GM18517 (cell line): ENCODE data around the gene ZSCAN29.
A peak's percentile ranks its signal among the peaks of the same experiment; 100 is the strongest.

Experiments used
- ATAC-seq: cut with Tn5 transposase; IDR thresholded peaks from one replicate; pipeline ENCODE4 v1.9.1; 2021; ENCODE audit warnings: mild to moderate bottlenecking, moderate library complexity; ENCODE audit not compliant: unreplicated experiment

ZSCAN29 gene

DNA sequence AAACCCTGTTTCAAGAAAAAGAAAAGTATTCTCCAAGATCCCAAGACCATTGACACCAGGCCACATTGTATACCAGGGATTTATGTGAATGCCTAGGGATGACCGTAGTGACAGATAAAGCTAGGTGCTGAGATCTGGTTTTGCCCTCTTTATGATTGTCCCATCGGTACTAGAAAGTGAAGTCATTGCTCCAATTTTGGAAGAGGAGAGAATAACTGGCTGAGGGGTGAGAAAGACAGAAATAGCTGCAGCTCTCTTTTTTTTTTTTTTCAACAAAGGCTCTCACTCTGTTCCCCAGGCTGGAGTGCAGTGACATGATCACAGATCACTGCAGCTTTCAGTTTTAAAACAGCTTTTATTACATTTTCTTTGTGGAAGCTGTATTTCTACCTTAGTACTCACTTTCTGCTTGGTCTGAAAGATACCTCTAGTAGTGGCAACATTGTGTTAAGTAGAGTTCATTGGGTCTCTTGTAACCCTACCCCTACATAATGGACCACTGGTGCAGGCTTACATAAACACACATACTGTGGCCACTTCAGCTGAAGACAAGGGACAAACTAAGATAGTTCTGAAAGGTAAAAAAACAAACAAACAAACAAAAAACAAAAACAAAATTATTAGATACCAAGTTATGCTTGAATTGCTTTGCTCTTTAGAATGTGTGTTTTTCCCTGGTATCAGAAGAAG lies 18.0 kb downstream of the ZSCAN29 start:
- ATAC-seq = no peak

DNA sequence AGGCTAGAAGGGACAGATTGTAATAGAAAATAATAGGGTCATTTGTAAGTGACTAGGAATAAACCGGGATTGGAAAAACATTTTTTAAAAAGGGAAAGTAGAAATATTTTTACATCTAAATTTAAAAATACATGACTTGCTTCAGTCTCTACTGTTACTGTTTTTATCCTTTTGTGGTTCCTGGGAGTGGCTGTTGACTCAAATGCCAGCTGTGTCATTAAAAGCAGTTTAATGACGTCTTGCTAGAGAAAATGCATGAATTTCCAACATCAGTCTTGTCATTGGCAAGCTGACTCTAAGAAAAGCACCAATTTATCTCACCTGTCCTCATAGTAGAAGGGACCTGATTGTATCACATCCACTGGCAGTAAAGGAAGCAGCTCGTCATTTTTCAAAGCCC lies 23.7 kb downstream of the ZSCAN29 start:
- no peak for ATAC-seq

DNA sequence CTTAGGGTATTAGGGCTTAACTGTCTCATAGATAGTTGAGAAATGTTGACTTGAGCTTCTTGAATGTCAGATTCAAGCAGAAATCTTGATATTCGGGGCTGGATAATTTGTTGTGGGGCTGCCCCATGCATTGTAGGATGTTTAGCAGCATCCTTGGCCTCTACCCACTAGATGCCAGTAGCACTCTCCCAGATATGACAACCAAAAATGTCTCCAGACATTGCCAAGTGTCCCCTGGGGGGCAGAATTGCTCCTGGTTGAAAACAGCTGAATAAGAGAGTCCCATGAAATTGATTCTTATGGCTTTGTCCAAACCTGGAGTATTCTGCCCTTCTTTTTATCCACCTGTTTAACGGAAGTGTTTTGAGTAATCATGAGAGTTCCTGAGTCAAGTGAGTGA lies 24.5 kb downstream of the ZSCAN29 start:
- ATAC-seq = no peak

DNA sequence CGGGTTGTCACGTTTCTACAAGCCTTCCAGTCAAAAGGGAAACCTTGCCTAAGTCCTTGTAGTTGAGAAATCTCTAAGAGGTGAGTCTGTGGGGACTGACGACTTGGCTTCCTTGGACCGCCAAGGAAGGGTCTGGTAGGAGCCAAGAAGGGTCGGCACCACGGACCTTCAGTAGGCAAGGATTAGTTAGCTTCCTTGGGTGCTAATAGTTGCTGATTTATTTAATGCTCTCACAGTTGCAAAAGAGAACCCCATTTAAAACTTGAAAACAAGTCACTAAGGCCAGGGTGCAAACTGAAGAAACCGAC lies 40.1 kb downstream of the ZSCAN29 start:
- ATAC-seq = peak; percentile 41

DNA sequence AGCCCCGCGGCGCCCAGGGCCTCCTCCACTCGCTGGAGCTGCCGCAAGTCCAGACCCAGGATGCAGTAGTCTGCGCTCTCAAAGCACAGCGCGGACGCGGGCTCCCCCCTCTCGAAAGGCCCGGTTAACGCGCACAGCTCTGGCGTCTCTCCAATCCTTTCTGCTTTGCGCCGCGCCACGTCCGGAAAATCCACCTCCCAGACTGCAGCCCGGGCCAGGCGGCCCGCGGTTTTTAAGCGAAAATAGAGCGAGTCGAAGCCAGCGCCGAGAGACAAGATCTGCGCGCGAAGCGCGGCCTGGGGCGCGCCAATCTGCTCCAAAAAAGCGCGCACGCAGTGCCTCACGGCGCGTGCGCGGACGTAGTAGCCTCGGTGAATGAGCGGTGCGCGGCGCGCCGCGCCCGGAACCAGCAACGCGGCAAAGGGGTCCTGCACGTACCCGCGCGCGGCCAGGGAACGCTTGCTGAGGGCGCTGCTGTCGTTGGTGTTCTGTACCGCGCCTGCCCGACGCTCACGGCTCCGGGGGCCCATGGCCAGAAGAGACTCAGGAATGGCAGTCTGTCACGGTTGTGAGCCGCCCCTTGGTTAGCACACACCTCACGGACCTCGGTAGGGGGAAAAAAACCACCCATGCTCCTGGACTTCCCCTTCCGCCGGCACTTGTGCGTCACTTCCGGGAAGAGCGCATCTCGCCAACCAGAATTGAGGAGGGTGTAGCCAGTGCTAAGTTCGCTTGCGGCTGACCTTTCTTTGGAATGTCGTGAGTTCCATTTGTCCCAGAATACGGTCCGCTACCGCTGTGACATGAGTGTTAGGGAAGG lies 40.7 kb downstream of the ZSCAN29 start, which contains the start of gene LCMT2:
Gene LCMT2, minus strand, starts transcription at position 614 of the 820 bp plus-strand sequence. Its CDS starts 84 bp downstream, at position 530.
- peak; percentile 95 for ATAC-seq

DNA sequence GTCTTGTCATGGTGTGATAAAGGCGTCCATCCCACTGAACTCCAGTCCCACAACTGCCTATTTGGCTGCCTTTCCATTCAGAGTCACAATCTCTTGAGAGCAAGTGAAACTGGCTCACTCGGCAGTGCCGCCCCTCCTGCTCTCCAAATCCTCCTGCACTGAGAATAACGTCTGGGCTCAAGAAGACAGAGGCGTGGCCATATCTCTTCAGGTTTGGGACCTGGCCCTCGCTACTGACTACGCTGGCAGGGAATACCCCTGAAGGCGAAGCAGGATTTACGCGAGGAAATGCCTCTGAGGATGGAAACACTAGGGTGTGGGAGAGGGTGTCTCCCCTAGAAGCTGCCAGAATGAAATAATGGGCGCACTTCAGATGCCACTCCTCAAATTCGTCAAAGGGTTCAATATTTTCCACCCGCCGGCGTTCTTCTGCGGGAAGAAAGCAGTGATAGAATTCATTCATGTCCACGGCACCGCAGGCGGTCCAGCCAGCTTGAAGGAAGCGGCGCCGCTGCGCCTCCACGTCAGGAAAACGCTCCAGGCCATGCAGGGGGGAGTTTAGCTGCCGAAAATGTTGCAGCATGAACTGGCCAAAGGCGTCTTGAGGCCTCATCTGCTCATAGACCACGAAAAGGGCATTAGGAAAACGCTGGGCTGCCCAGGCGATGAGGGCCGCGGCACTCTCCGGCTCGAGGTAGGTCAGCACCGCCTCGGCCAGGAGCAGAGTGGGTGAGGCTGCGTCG lies 41.5 kb downstream of the ZSCAN29 start:
- no peak for ATAC-seq

DNA sequence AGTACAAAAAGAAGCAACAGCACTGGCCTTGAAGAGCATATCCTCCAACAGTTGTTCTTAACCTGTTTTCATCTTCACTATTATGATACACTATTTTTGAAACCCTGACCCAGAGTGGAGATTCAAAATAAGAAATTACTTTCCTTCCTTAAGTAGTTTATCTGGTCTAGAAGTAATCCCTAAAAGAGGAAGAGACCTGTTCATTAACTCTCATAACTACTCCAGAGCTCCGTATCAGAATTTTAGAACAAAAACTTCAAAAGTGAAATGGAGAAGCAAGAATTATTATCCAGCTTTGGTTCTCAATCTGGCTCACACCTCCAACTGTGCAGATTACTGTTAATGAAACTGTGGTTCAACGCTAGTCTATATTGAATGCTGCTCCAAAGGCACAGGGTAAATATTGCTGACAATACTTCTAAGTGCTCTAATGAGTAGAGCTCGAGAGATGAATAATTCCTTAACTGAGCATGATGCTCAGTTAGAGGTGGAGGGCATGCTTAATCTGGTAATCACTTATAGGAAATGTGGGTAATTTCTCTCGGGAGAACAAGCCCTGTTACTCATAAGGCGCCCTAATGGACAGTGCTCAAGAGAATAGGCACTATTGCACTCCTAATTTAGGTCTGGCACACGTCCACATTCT lies 45.7 kb downstream of the ZSCAN29 start:
- ATAC-seq = no peak

DNA sequence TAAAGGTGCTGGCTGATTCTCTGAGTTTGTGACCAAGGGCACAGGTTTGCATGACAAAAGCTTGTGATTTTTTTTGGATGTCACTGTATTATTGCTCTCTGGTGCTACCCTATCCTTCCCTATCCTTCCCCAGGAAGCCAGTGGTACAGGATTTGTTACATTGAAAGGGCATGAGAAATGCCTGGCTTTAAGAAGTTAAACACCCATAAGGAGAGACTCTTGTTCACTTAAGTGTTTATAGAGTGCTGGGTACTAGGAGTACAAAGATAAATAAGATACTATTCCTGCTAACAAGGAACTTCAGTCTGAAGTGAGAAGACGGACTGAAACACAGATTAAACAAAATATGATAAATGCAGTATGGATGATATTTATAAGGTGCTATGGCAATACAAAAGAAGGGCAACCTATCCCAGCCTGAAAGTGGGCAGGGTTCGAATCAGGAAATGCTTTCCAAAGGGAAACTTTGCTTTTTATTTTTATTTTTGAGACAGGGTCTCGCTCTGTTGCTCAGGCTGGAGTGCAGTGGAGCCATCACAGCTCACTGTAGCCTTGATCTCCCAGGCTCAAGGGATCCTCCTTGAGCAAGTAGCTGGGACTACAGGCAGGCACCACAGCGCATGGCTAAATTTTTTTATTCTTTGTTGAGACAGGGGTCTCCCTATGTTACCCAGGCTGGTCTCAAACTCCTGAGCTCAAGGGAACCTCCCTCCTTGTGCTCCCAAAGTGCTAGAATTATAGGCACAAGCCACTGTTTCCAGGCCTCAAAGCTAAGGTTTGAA lies 51.7 kb downstream of the ZSCAN29 start:
- no peak for ATAC-seq

DNA sequence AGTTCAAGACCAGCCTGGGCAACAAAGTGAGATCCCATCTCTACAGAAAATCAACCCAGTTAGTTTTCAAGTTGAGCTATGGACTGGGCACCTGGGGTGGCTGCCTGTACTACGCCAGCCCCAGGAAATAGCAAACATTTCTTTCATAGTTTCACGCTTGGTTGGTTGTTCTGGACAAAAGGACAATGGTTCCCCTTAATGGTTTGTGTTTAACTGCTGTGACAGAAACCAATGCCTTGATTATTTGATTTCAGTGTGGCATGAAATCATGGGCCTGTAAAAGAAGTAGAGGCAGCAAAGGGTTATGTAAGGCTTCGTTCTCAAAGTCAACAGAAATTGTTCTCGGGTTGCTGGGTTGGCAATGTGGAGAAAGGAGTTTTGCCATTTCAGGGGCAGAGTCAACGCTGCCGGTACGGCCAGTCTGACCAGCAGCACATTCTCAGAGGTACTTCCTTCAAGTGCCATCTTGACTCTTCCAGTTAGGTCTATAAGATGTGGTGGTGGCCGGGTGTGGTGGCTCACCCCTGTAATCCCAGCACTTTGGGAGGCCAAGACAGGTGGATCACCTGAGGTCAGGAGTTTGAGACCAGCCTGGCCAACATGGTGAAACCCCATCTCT lies 53.2 kb downstream of the ZSCAN29 start:
- no peak for ATAC-seq

DNA sequence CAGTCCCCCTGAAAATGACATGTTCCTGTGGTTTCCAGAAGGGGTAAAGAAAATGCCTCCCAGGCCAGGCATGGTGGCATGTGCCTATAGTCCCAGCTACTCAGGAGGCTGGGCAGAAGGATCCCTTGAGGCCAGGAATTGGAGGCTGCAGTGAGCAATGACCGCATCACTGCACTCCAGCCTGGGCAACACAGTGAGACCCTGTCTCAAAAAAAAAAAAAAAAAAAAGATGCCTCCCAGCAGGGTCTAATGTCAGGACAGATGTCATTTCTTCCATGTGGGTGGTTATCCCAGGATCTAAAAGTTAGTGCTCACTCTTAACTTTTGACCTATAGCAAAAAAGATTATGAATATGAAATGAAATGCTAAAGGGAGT lies 53.9 kb downstream of the ZSCAN29 start:
- ATAC-seq = no peak

DNA sequence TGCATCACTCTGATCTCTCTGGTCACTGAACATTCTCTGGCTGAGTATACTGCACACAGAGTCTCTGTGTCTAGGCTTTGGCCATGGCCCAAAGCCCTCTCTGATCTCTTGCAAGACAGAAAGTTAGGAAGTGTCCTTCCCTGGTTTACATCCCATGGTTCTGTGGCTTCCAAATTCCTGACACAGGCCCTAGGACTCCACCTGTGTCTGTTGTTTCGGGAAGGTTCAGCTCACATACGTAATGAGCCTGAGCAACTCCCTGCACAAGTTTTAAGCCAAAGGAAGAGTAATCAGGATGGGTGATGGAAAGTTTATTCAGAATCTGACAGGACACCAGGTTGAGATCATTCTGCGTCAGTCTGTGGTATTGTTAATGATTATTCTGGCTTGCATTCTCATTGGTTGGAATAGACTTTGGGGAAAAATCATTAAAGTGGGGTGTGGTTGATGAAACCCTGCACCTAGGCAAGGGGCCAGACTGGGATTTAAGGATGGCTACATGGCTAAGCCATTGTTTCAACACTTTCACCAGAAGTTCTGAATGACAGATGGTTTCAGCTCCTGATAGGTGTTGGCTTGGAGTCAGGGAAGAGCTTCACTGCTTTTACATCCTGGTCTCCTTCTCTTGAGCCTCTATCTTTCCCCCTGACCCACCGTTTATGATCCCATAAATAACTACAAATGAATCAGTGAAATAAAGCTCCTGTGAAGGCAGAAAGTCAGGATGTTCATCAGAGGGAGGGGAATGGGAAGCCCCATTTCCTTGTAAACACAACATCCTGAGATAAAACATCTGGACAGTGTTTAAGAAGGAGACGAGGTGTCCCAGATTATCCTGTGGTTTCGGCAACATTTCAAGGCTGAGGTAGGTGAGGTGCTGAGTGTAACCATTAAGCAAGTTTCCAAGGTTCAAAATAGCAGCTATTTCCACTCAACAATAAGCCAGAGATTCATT lies 54.5 kb downstream of the ZSCAN29 start:
- no peak for ATAC-seq

DNA sequence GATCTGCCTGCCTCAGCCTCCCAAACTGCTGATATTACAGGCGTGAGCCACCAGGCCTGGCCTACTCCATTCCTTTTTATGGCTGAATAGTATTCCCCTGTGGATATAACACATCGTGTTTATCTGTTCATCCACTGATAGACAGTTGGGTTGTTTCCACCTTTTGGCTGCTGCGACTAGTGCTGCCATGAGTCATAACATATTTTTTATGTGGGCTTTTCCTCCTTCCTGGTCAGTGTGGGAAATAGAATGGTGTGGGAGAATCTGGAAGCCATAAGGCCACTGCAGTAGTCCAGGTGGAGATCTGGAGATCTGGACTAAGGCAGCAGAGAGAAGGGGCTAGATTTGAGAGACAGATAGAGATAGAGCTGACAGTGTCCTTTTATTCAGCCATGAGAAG lies 56.7 kb downstream of the ZSCAN29 start:
- no peak for ATAC-seq

DNA sequence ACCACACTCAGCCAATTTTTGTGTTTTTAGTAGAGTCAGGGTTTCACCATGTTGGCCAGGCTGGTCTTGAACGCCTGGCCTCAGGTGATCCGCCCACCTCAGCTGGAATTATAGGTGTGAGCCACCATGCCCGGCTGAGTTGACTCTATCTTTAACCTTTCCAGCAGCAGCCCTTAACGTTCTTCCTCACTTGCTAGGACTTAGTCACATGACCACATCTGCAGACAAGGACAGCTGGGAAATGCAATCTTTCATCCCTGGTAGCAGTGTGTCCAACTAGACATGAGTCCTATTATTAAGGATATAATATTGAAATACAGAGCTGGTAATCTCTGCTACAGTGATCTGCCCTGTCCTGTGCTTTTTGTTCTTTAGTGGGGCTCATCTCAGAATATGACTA lies 58.5 kb downstream of the ZSCAN29 start:
- no peak for ATAC-seq
